Thoracic aorta (tissue), 2 donors: ENCODE measurements around the gene ADAMTS6. TPM values are rescaled to one million over a fixed set of nuclear protein-coding genes. Genes with fewer than 3 reads are reported as not detected.
A peak's percentile ranks its signal among the peaks of the same experiment; 100 is the strongest.

Source experiments
- ATAC-seq: fragments of 150-250 bp; one replicate; pipeline ENCODE4 v1.8.0; 2017; ENCODE audit warnings: low read depth; ENCODE audit not compliant: insufficient number of reproducible peaks, low FRiP score
- DNase-seq: peaks from one replicate; pipeline ENCODE4 v3.0.0-alpha.2; 2020; ENCODE audit warnings: low spot score
- H3K27ac ChIP-seq, 2 donors: fragments of 200-600 bp; sonication (generic); 1 replicate in 1 of 2; 2 replicates in 1 of 2; pipeline ENCODE4 v1.5.1; 2016; ENCODE audit warnings: mild to moderate bottlenecking in 2 of 2, moderate library complexity in 2 of 2
- H3K27me3 ChIP-seq: fragments of 200-600 bp; sonication (generic); replicated peaks from 2 replicates; pipeline ENCODE4 v1.6.0; 2016; ENCODE audit warnings: mild to moderate bottlenecking; ENCODE audit not compliant: insufficient read depth
- H3K36me3 ChIP-seq: fragments of 200-600 bp; sonication (generic); one replicate; pipeline ENCODE4 v1.5.1; 2016
- H3K4me1 ChIP-seq, 2 donors: fragments of 200-600 bp; sonication (generic); 1 replicate in 1 of 2; 2 replicates in 1 of 2; pipeline versions ENCODE4 v1.5.1 to v1.6.0; 2016; ENCODE audit warnings: low read depth in 2 of 2, mild to moderate bottlenecking in 1 of 2; ENCODE audit not compliant: control insufficient read depth in 1 of 2
- H3K4me3 ChIP-seq: fragments of 200-600 bp; sonication (generic); 2 replicates; pipeline ENCODE4 v1.5.1; 2016; ENCODE audit warnings: mild to moderate bottlenecking
- H3K9me3 ChIP-seq: fragments of 200-600 bp; sonication (generic); 2 replicates; pipeline ENCODE4 v1.5.1; 2016
- total RNA-seq, 2 donors: library from RNA; depleted of rRNA; stranded (reverse); fragments of >200 nt; gene quantifications; one replicate each; pipeline versions ENCODE4 v1.1.0 to v1.2.3, GENCODE V29; 2016
- TF ChIP-seq, protein P1 (sequence below): fragments of 200-600 bp; sonication (generic); IDR thresholded peaks from one replicate; pipeline ENCODE4 v1.5.1; 2019; ENCODE audit warnings: antibody characterized with exemption

Gene ADAMTS6
- total RNA-seq, 2 donors from 2014 or later: 4.9 to 11.8 TPM

GRCh38 chr5:65411356-65411755 lies 70.4 kb downstream of the ADAMTS6 start:
- no peak for DNase-seq
- Histone ChIP-seq H3K9me3 (no peaks in the 10 kb centered on the region), H3K36me3 (no peaks in the 10 kb centered on the region), H3K4me1 (no peaks in the 10 kb centered on the region), H3K4me3 (no peak overlapping the region), H3K27me3 (no peaks in the 10 kb centered on the region), H3K27ac (no peak overlapping the region)
- ATAC-seq: no peak
- TF ChIP-seq, protein P1, sequence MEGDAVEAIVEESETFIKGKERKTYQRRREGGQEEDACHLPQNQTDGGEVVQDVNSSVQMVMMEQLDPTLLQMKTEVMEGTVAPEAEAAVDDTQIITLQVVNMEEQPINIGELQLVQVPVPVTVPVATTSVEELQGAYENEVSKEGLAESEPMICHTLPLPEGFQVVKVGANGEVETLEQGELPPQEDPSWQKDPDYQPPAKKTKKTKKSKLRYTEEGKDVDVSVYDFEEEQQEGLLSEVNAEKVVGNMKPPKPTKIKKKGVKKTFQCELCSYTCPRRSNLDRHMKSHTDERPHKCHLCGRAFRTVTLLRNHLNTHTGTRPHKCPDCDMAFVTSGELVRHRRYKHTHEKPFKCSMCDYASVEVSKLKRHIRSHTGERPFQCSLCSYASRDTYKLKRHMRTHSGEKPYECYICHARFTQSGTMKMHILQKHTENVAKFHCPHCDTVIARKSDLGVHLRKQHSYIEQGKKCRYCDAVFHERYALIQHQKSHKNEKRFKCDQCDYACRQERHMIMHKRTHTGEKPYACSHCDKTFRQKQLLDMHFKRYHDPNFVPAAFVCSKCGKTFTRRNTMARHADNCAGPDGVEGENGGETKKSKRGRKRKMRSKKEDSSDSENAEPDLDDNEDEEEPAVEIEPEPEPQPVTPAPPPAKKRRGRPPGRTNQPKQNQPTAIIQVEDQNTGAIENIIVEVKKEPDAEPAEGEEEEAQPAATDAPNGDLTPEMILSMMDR: no peak

DNA sequence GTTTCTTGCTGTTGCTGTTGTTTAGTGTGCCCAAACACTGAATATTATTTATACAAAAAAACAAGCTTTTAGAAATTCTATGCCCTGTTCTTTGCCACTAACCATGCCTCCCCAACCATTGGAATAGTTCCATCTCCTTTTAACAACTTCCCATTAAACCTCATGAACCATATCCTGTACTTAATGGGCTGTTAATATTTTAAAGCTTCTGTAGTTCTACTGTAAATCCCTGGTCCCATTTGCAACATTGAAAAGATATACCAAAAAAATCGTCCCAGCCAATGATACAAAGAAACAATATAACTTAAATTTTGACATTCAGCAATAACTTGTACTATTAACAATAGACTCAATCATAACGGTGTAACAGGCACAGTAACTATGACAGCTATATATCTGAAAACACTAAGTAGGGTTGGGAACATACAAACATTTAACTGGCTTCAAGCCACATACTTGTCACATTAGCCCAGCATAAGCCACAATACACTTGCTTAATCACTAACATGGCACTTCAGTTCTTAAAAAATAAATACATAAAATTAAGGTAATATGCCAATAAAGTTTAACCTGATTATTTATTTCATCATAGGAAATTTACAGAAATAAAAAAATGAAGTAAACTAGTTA lies 86.1 kb downstream of the ADAMTS6 start:
- TF ChIP-seq, protein P1: no peak
- DNase-seq (no peak), ATAC-seq (no peak)
- no peak overlapping the region for H3K4me3 ChIP-seq
- H3K9me3 ChIP-seq: no peaks in the 10 kb centered on the region
- no peak overlapping the region for H3K27ac ChIP-seq
- no peaks in the 10 kb centered on the region for H3K36me3 ChIP-seq
- H3K27me3 ChIP-seq: no peaks in the 10 kb centered on the region
- peaks cover 3 to 12% of the 10 kb centered on the region in 2 donors for H3K4me1 ChIP-seq

- H3K27me3 ChIP-seq: no peaks in the 10 kb centered on the region
- H3K9me3 ChIP-seq: no peaks in the 10 kb centered on the region
- peak overlapping the region; percentile 2 to 39 for H3K27ac ChIP-seq
- H3K4me1 ChIP-seq: peaks cover 3 to 12% of the 10 kb centered on the region in 2 donors
- TF ChIP-seq, protein P1: no peak
- H3K4me3 ChIP-seq: peak overlapping the region; percentile 13
- no peaks in the 10 kb centered on the region for H3K36me3 ChIP-seq
- ATAC-seq (peak; percentile 73), DNase-seq (no peak)
These were observed 87.6 kb downstream of the ADAMTS6 start for GRCh38 chr5:65394087-65394486.

GRCh38 chr5:65391591-65391990 lies 90.1 kb downstream of the ADAMTS6 start:
- TF ChIP-seq, protein P1: no peak
- H3K4me1 ChIP-seq: peaks cover 3 to 12% of the 10 kb centered on the region in 2 donors
- H3K27me3 ChIP-seq: no peaks in the 10 kb centered on the region
- ATAC-seq: no peak
- no peaks in the 10 kb centered on the region for H3K9me3 ChIP-seq
- no peak for DNase-seq
- H3K36me3 ChIP-seq: no peaks in the 10 kb centered on the region
- H3K4me3 ChIP-seq: no peak overlapping the region
- no peak overlapping the region for H3K27ac ChIP-seq

DNA sequence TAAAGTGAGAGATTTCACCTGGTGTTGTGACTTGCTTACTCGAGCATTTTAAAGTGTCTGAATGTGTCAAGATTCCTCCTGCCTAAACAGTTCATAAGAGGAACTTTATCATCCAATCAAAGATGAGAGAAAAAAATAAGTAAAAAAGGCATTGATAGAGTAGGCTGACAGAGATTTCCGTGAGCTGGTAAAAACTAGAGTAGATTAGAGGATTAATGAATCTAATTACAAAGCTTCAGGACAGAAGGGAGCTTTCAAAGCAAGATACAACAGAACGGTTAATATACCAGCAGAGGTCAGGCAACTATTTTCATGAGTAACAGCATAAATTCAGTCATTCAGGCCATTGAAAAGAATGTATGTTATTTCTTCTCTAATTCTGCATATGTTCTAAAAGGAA lies 91.5 kb downstream of the ADAMTS6 start:
- no peaks in the 10 kb centered on the region for H3K36me3 ChIP-seq
- peaks cover 3 to 12% of the 10 kb centered on the region in 2 donors for H3K4me1 ChIP-seq
- no peak overlapping the region for H3K4me3 ChIP-seq
- DNase-seq (no peak), ATAC-seq (no peak)
- H3K9me3 ChIP-seq: no peaks in the 10 kb centered on the region
- H3K27me3 ChIP-seq: no peaks in the 10 kb centered on the region
- no peak overlapping the region for H3K27ac ChIP-seq
- TF ChIP-seq, protein P1: no peak
